RCC 7860 (cell line): ENCODE results near the gene THRB.
A peak's percentile ranks its signal among the peaks of the same experiment; 100 is the strongest.

Experiments used
- DNase-seq: peaks from one replicate; pipeline ENCODE4 v3.0.0-alpha.2; 2015; ENCODE audit warnings: low spot score
- FAIRE-seq: peaks from 2 replicates; lab custom pipeline; 2012; peaks lifted over from hg19 to GRCh38; lab: Jason Lieb, UNC

Gene THRB

DNA sequence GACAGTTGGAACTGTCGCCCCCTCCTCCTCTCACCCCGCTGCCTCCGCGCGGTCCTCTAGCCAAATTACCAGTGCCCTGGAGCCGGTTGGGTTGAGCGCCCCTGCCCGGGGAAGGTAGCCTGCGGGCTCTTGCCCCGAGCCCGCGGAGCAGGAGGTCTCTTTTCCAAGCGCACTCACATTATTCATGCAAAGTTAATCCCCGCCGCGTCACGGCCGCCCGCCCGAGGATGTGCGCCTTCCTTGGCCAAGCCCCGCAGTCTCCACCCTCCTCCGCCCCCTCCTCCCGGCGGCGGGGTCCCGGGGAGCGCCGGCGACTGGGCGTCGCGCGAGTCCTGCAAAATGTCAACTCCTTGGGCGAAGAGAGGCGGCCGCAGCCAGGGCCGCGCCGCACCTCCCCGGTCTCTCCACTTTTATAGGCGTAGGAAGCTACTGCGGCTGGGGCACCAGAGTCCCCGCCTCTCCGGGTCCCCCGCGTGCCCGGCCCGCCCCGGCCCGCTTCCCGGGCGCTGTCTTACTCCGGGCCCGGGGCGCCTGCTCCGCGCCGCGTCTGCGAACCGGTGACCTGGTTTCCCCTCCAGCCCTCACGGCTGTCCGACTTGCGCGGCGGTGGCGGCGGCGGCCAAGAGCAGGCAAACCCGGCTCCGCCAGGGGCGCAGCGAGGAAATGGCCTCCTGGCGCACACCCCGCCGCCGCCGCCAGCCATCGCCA is at the start of gene THRB:
TSS of gene THRB (minus strand) at position 233 of the 708 bp plus-strand sequence.
- no peak for FAIRE-seq
- DNase-seq, result peak; percentile 40

DNA sequence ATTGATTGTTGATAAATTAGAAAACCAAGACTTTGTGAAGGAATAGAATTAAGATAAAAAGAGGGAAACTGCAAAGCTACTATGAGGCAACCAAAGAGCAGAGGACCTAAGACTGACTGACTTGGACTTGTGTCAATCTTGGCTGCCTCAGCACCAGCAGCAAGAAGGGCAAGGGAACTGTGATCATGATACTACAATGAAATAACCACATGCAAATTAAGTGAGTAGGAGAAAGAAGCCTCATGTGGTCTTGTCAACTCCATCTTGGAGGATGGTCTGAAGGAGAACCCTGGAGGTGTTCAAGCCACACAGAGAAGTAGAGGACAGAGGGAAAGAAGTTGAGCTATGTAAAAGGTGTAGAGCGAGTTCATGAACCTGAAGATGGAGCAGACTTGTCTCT is 47.3 kb upstream of the THRB start:
- FAIRE-seq (no peak), DNase-seq (no peak)

DNA sequence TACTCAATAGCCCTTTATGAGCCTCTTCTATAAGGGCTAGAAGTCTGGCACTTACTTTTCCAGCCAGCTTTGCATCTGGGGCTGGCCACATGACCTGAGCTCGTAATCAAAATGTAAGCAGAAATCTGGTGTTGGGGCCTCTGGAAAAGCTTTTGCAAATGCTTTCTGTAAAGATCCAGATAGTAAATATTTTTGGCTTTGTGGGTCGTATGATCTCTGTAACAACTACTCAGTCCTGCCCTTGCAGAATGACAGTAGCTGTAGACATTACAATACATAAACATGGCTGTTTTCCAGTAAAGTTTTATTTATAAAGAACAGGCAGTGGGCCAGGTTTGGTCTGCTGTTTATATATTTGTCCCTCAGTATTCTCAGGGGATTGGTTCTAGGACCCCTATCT is 46.2 kb upstream of the THRB start:
- no peak for DNase-seq
- no peak for FAIRE-seq

DNA sequence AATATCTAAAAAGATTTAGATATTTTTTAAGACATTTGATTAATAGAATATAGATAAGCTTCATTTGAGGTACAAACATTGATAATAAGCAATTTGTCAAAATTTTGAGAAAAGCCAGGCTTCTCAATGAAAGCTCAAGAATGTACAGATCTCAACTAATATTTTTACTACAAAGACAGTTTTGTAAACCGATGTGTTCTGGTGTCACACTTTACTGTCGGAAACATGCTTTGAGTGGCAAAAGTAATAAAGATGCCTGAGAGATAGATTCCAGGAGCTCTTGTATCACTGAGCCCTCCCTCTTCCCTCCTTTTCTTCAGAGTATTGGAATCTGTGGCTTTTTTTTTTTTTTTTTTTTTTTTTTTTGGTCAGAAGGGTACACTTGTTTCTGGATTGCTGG is 45.0 kb upstream of the THRB start:
- FAIRE-seq (no peak), DNase-seq (no peak)

DNA sequence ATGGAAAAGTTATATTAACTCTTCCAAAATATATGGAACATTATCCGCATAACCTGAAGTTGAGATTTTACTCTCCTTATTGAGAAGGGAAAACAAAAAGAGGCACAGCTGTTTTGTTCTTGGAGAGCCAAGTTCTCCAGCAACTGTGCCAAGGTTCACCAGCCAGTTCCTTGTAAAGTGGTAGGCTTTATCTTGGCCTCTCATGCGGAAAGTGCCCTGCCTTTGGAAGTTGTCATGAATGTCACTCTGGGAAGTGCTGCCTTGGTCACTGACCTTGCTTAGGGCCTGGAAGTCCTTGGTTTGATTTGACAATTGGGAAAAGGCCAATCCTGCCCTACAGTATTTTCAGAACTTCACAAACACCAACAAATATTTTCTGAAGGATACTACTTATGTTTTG is 44.2 kb upstream of the THRB start:
- FAIRE-seq (no peak), DNase-seq (no peak)

DNA sequence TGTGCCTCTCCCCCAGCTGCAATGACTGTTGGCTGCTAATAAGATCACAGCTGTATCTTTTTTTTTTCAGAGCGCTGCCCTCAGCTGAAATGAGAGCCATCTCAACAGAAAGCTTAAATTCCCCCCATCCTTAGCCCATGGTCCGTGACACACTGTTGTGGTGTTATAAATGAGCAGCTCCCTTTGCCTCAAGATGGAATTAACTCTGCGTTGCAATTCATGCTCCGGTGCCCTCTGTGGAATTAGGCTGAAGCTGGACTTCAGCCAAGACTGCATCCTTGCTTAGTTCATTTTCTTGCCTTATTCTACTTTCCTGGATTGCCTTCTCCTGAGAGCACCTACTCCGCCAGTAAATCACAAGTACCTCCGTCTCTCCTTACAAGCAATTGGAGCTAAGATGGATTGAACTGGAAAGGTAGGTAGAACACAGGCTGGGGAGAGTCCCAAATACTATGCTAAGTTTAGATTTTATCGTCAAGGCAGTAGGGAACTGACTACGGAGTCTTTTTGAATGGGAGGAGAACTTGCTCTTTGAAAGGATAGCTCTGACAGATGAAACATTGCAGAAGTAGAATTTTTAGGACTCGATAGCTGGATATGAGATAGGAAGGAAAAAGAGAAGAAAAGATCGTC is 39.0 kb upstream of the THRB start:
- peak; percentile 10 for DNase-seq

DNA sequence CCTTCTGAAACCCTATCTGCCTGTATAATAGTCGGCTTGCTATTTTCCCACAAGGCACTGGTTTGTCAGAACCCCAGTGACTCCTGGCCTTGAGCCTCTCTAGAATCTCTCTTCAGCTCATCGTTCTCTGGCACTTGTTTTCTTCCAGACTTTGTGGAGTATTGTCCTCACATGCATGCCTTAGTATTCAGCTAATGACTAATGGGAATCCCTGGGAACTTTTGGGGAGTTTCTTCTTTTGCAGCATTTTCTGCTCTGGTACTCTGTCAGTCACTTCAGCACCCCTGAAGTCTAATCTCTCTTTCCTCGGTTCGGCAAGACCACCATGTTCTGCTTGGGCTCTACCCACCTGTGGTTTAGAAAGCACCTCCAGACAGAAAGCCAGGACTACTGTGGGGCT is 35.8 kb upstream of the THRB start:
- FAIRE-seq (no peak), DNase-seq (no peak)

More for the DNA sequence above, 39.0 kb upstream of the THRB start:
- FAIRE-seq, result peak; percentile 58

DNA sequence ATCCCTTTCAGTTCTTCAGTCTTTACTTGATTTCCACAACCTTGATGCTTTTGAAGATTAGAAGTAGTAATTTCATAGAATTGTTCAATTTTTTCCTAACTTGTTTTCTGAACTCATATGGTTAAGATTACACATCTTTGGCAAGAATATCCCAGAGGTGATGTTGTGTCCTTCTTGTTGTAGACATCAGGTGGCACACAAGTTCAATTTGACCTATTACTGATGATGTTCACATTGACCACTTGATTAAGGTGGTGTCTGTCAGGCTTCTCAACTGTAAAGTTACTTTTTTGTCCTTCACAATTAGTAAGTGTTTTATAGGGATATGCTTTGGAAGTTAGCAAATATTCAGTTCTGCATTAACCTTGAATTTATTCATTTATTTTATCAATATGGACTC is 34.6 kb upstream of the THRB start:
- FAIRE-seq, result no peak
- no peak for DNase-seq

DNA sequence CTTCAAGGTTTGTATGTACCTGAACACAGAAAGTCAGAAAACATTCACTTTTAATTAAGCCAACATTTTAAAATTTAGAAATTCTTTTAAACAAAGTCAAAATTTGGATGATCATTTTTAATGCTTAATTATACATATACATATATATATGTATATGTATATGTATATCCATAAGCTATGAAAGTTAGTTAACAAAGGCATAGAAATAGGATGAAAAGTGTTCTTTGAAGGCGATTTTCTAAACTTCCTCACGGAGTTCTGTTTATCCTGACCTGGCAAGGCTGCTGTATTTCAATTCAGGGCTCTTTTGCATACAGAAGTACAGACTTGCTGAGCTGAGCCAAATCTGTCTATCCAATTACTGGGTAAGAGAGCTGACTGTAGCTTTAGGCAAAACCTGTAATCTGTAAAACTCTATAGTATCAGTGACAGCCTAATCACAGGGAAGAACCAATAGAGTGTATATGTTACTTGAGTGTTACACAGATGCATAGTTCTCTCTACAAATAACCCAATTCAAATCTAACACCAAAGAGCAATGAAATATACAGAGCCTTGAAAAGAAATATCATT is 32.1 kb upstream of the THRB start:
- DNase-seq, result no peak
- no peak for FAIRE-seq

DNA sequence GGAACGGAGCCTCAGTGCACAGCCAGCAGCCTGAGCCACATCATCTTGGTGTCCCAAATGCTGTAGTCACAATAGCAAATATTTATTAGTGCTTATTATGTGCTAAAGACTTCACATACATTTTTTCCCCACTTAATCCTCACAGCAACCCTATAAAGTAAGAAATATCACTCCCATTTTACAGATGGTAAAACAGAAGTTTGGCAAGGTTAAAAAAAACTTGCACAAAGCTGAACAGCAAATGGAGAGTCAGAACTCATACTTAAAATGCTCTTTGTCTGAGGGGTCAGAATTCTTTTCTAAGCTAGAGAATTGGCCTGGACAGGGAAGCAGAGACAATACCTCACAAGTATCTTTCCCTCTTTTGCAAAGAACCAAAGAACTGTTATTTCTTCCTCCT is 30.9 kb upstream of the THRB start:
- no peak for DNase-seq
- no peak for FAIRE-seq

DNA sequence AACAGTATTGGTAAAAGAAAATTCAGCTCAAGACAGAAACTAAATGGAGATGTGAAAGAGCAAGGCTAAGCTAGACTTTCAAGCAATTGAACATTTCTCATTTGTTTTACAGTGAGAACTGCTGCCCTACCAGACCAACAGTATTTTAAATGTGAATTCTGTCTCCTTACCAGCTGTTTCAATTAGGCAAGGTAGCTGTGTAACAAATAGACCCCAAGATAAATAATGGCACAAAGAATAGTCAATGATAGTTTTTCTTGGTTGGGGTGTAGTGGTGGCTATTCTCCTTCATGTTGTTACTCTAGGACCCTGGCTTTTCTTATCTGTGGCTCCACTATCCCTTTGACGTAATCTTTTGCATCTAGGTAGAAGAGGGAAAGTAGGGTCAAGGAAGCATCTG is 30.4 kb upstream of the THRB start:
- DNase-seq (no peak), FAIRE-seq (no peak)

DNA sequence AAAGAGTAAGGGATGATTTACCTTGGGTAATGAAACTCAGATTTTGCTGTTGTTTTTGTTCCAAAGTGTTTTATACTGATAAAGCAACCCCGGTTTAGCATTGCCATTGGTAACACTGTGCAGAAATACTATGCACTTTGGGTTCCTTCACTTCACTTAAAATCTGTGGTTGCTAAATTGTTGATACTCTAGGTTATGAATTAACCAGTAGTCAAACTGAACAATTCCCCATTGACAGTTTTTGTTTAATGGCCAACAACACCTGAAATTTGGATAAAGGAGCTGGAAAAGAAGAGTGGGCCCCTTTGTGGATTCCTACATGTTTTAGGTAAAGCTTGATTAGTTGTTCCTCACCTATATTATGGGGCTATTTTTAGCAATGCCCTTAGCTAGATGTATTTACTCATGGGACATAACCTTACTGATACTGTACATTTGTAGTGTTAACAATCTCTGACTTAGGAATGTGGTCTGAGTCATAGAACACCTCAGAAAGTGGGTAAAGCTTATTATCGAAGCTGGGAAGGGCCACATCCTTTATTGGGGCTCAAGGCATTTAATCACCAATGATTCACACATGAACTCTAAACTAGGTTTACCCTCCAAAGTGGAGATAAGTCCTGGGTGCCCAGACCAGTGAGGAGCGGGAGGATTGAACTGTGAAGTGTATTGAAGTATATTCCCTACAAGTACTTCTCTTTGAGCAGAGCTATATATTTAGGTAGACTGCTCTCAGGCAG is 29.5 kb upstream of the THRB start:
- DNase-seq (peak; percentile 9), FAIRE-seq (peak; percentile 49)

DNA sequence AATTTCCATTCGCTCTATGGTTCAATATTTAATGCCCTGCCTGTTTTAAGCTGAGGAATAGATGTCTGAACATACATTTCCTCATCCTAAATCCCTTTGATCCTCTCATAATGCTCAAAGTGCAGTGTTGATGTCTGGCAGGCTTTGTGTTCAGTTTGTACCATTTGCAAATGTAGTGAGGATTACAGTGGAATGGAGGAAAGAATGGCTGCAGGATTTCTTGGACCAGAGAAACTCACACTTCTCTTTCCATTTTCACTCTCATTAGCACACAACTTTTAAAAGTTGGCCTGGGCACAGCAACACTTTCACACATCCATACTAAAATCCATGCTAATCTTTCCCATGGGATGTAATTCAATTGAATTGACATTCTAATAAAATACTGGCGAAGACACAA is 28.6 kb upstream of the THRB start:
- DNase-seq (no peak), FAIRE-seq (no peak)

DNA sequence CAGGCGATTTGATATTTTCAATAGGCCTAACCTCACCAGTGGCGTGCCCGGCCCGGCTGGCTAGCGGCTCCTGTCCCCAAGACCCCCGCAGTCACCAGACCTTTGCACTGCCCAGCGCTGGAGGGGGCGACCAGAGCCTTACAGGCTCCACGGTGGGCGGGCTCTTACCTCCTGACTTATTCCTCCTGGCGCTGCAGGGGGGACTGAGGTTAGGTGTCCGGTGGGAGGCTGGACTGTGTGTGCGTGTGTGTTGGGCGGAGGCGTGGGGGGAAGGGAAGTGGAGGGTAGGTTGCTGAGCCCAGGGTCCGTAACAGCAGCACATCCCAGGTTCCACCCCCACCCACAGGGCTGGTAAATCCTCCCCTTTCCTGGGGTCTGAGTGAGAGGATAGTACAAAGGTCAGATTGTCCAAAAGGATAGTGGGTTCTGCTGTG is 27.5 kb upstream of the THRB start:
- DNase-seq (no peak), FAIRE-seq (no peak)

DNA sequence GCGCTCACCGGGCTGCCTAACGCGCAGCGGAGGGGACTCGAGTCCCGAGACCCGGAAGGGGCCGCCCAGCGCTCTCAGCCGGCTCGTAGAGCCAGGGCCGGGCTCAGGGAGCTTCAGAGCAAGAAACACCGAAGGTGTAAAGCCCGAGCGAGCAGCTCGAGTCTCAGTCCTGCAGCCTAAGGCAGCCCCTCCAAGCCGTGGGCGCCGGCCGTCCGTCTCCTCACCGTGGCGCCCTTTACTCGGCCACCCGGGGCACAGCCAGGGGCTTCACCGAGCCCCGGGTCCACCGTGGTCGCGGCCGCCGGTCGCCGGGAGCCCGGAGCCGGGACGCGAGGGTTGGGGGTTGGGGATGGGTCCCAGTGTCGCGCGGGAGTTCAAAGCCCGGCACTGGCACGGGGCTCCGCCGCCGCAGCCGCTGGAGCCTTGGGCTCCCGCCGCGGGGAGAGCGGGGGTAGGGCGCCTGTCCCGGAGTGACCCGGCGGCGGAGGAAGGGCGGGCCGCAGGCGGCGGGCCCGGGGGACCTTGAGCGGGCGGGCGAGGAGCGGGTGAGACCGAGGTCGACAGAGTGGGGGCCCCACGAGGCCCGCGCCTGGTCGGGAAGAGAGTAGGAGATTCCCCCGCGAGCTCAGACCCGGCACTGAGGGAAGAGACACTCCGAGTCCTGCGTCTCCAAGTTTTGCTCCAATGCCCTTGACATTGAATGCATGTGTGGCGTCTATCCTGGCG is 26.9 kb upstream of the THRB start:
- FAIRE-seq (no peak), DNase-seq (no peak)

DNA sequence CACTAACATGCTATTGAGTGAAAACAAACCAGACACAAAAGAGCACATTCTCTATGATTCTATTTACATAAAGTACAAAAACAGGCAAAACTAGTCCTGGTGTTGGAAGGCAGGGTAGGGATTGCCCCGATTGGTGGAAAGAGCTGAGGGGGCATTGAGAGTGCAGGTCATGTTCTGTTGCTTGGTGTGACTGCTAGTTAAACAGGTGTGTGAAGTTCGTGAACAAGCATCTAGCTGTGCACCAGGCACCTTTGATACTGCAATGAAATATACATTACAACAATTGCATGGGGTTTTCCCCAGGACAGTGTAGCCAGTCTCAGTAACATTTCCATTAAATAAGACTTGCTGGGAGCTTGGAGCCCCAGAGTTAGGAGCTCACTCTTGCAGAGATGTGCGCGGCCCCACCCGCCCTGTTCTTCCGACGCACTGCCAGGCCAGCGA is 26.3 kb upstream of the THRB start:
- FAIRE-seq (no peak), DNase-seq (no peak)

DNA sequence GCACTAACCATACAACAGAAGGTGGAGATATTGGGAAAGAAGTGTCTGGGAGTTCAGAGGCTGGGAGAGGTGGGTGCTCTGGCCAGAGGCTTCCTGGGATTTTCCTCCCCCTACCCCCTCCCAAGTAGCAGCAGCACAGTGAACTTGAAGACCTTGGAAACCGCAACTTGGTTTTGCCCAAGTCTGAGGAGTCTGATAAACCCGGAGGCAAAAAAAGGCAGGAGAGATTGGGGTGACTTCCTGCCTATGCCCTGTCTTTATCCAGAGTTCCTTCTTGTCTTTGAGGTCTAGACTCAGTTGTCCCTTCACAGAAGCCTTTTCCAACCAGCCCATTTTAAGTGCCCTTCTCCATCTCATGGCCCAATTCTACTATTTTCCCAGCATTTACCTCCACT is 25.4 kb upstream of the THRB start:
- FAIRE-seq (no peak), DNase-seq (no peak)

DNA sequence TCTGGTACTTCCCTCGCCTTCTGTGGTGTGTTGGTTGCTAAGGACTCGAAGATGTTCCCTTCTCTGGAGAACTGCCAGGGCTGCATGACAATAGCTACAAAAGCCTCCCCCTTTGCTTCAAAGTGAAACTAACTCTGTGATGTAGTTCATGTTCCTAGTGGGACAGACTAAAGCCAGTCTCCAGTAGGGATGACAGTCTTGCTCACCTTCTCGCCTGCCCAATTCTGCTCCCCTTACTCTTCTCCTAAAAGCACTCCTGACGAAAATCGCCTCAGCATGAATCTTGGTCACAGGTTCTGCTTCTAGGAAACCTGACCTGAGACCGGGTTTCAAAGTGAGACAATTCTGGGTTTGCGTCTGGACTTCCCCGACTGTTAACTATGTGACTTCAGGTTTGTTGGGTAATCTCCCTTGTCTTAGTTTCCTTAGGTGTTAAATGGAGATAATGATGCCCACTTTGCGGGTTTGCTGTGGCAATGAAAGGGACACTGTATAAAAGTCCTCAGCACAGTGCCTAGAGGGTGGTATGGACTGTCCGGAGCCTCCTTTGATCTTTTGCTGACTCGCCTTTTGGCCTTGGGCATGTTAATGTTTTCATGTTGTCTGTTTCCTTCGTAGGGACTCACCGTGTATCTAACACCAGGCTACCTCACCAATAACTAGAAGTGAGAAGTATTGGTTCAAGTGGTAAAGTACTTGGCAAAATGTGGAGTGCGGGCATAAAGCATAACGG is 24.9 kb upstream of the THRB start:
- DNase-seq (no peak), FAIRE-seq (no peak)

DNA sequence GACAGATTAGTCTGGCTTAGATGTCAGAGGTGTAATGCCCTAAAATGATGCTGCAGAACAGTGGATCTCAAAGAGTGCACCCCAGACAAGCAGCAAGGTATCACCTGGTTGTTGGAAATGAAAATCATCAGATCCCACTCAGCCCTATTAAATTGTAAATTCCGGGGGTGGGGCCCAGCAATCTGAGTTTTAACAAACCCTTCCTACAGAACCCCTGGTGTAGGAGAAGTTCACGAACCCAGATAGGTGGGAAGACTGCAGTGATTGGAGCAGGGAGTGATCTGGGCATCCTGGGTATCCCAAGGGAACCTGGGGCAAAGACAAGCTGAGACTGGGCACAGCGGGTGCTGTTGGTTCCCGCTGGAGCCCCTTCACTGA is 24.3 kb upstream of the THRB start:
- no peak for FAIRE-seq
- no peak for DNase-seq

DNA sequence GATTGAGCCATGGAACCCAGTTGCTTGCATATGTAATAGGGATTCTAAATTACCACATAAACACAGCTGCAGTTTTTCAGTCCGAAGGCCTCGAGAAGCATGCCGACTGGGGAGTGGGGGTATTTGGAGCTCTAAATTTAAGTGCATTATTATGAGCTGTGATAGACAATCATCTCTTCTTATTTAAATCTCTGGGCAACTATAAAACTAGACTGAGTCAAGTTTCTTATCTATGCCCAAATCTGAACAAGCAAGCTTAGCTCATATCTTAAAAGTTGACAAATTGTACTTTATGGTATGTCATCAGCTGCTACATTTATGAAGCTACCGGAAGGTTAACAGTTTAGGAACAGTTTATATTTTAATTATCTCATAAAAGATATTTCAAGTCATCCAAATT is 19.5 kb upstream of the THRB start:
- DNase-seq (no peak), FAIRE-seq (no peak)
